Keratinocyte (primary cell): ENCODE measurements around the gene GOLGA8A. TPM values are rescaled to one million over a fixed set of nuclear protein-coding genes. Genes with fewer than 3 reads are reported as not detected.
"Not testable (repeated sequence)": the region's sequence is repeated elsewhere in the genome, so short reads cannot be mapped to it uniquely, and the experiment has no call there.

ENCODE experiments used
- DNase-seq: peaks from one replicate; pipeline ENCODE4 v3.0.0-alpha.2; 2011; ENCODE audit warnings: low read depth, missing footprints, low spot score
- FAIRE-seq: peaks from 2 replicates; lab custom pipeline; 2011; peaks lifted over from hg19 to GRCh38; lab: Jason Lieb, UNC
- H2AFZ ChIP-seq: 2 replicates; pipeline ENCODE4 v1.6.0; 2012; ENCODE audit warnings: low read length, control low read depth, inconsistent platforms; ENCODE audit not compliant: control insufficient read depth
- H3K27ac ChIP-seq: 2 replicates; pipeline ENCODE4 v1.5.1; 2011; ENCODE audit warnings: low read length; ENCODE audit not compliant: control insufficient read depth, insufficient read depth
- H3K27me3 ChIP-seq: 3 replicates; pipeline ENCODE4 v1.6.0; 2011; ENCODE audit warnings: low read length; ENCODE audit not compliant: control insufficient read depth, insufficient read depth; ENCODE audit errors: extremely low read depth
- H3K36me3 ChIP-seq, 2 experiments: 2 replicates in 1 of 2; 3 replicates in 1 of 2; pipeline ENCODE4 v1.5.1; 2011; ENCODE audit warnings: low read length in 2 of 2, mild to moderate bottlenecking in 1 of 2; ENCODE audit not compliant: control insufficient read depth in 2 of 2, insufficient read depth in 2 of 2; ENCODE audit errors: extremely low read depth in 1 of 2
- H3K4me1 ChIP-seq: 3 replicates; pipeline ENCODE4 v1.5.1; 2011; ENCODE audit warnings: low read length; ENCODE audit not compliant: control insufficient read depth, insufficient read depth; ENCODE audit errors: extremely low read depth
- H3K4me2 ChIP-seq: 3 replicates; pipeline ENCODE4 v1.6.0; 2011; ENCODE audit warnings: low read depth, low read length; ENCODE audit not compliant: control insufficient read depth, insufficient read depth; ENCODE audit errors: extremely low read depth
- H3K4me3 ChIP-seq, 3 experiments: fragments of 200-600 bp in 1 of 3; sonication (generic) in 1 of 3; 2 replicates in 2 of 3; 3 replicates in 1 of 3; pipeline ENCODE4 v1.5.1; 2011 to 2016; ENCODE audit warnings: low read length in 3 of 3, mild to moderate bottlenecking in 3 of 3, control low read depth in 2 of 3, inconsistent platforms in 1 of 3, low read depth in 1 of 3, mixed read lengths in 1 of 3, mixed run types in 1 of 3, moderate library complexity in 1 of 3; ENCODE audit not compliant: control insufficient read depth in 2 of 3, insufficient read depth in 2 of 3; ENCODE audit errors: extremely low read depth in 1 of 3
- H3K79me2 ChIP-seq: 2 replicates; pipeline ENCODE4 v1.6.0; 2012; ENCODE audit warnings: low read length; ENCODE audit not compliant: control insufficient read depth, insufficient read depth
- H3K9ac ChIP-seq: 3 replicates; pipeline ENCODE4 v1.6.0; 2011; ENCODE audit warnings: low read length; ENCODE audit not compliant: control insufficient read depth, insufficient read depth; ENCODE audit errors: extremely low read depth
- H3K9me1 ChIP-seq: 3 replicates; pipeline ENCODE4 v1.6.0; 2011; ENCODE audit warnings: low read length; ENCODE audit not compliant: control insufficient read depth, insufficient read depth; ENCODE audit errors: extremely low read depth
- H3K9me3 ChIP-seq: 2 replicates; pipeline ENCODE4 v1.5.1; 2012; ENCODE audit warnings: low read depth, low read length; ENCODE audit not compliant: control insufficient read depth
- H4K20me1 ChIP-seq: 3 replicates; pipeline ENCODE4 v1.6.0; 2011; ENCODE audit warnings: low read length; ENCODE audit not compliant: control insufficient read depth, insufficient read depth; ENCODE audit errors: extremely low read depth
- dilution Hi-C: fragments of 300-500 bp; cut with MboI; formaldehyde crosslinking; loops from one replicate; pipeline ENCODE4 v1.7.0; 2020; ENCODE audit warnings: low sequenced_read_pairs; ENCODE audit not compliant: extremely low pct_ligation_motif_present
- polyA plus RNA-seq, 5 experiments: library from polyadenylated mRNA; depleted of rRNA in 3 of 5; stranded (reverse) in 3 of 5; stranded (forward) in 1 of 5; unstranded in 1 of 5; fragments of >200 nt; gene quantifications; 1 replicate in 1 of 5; 2 replicates in 3 of 5; 3 replicates in 1 of 5; pipeline versions ENCODE4 v1.2.1 to v1.2.3, GENCODE V29; 2011 to 2012; ENCODE audit warnings: missing spikeins in 2 of 5, low read depth in 1 of 5, low replicate concordance in 1 of 5

The GOLGA8A gene
- polyA plus RNA-seq, 1 donor (not counting 4 experiments of a cell fraction or from before 2014, with no cell fraction given): 54.9 TPM

DNA sequence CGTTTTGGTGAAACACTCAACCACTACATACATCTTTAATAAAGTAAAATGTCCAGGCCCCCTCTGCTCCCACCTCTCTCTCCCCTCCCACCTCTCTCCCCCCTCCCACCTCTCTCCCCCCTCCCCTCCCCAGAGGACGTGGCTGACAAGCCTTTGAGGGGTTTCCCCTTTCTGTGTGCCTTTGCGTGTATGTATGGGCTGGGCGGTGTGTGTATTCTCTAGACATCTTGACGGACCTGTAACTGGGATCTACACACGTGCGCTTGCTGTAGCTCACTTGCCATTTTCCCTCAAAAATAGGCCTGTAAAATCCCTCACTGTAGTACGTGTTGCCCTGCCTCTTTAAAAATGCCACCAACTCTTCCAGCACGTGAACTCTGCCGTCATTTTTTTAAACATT lies 28.6 kb downstream of the GOLGA8A start:
- H3K27me3 ChIP-seq, H3K27ac ChIP-seq, H4K20me1 ChIP-seq, FAIRE-seq, H3K9ac ChIP-seq, H3K4me1 ChIP-seq, H3K36me3 ChIP-seq, H2AFZ ChIP-seq, H3K79me2 ChIP-seq, H3K9me1 ChIP-seq, dilution Hi-C loops, DNase-seq, H3K9me3 ChIP-seq, H3K4me3 ChIP-seq, H3K4me2 ChIP-seq: not testable (repeated sequence)

DNA sequence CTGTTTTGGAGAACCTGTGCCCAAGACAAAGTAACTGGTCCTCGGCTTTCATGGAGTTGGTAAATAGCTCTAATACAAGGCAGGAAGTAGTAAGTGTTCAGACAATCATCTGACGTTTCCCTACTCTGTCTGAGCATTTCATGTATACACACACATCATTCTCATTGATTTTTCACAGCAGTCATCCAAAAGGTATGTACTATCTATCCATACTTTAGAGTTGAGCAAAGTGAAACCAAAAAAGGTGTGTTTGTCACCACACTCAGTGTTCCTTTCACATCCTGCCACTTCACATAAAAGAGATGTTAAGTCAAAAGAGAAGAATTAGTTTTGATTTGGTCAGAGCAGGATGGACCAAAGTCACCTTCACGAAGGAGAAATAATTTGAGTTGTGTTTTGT lies 33.7 kb downstream of the GOLGA8A start:
- H3K36me3 ChIP-seq, FAIRE-seq, H4K20me1 ChIP-seq, H3K4me1 ChIP-seq, H3K4me2 ChIP-seq, H3K9me3 ChIP-seq, H3K79me2 ChIP-seq, H2AFZ ChIP-seq, H3K9ac ChIP-seq, H3K27me3 ChIP-seq, H3K27ac ChIP-seq, DNase-seq, H3K4me3 ChIP-seq, dilution Hi-C loops, H3K9me1 ChIP-seq: not testable (repeated sequence)

DNA sequence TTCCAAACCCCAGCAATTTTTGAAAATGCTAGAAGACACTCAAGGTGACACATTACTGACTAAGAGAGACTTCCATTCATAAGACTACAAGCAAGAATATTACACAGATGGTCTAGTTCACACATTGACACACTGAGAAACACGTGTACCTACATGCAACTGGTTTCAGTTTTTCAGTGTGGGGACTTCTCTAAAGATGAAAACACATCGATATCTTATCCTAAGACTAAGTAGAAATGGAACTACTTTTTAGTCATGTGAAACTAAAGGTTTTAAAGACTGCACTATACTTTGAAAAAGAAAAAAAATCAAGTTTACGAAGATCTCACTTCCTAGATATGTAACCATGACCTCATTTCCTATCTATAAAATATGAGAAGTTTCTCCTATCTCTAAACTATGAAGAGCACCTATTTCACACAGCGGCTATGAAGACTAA lies 34.4 kb downstream of the GOLGA8A start:
- H2AFZ ChIP-seq, H3K4me2 ChIP-seq, H3K4me3 ChIP-seq, H4K20me1 ChIP-seq, H3K27me3 ChIP-seq, H3K9me1 ChIP-seq, dilution Hi-C loops, H3K27ac ChIP-seq, H3K9ac ChIP-seq, H3K9me3 ChIP-seq, H3K36me3 ChIP-seq, H3K79me2 ChIP-seq, H3K4me1 ChIP-seq, FAIRE-seq, DNase-seq: not testable (repeated sequence)

DNA sequence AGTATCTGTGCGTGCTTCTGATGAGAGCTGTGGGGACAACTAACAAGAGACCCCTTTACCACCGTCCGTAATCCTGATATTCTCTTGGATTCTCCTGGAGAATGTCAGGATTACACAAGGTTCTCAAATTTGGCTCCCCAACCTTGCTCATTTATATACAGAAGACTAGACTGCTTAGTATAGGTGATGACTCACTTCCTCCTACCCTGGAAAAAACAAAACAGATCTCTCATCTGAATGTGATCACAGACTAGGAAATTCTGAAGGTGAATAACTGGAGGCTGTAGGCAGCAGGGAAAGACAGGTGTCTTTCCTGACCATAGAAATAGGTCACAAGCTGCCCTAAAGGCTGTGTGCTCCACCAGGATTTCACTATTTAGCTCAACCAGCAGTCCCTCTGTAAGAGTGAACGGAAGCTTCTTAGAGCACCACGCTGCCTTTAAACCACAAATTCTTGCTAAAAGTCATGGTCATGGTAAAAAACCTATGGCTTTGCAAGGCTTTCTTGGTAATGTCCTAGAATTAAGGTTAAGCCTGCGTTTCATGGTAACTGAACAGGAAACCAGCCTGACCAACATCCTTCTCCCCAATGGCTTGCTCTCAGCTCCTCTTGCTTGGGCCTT lies 39.9 kb downstream of the GOLGA8A start:
- H3K27me3 ChIP-seq, H3K27ac ChIP-seq, H4K20me1 ChIP-seq, H3K9me3 ChIP-seq, H3K9ac ChIP-seq, H3K4me1 ChIP-seq, DNase-seq, H3K4me2 ChIP-seq, H2AFZ ChIP-seq, dilution Hi-C loops, H3K79me2 ChIP-seq, H3K4me3 ChIP-seq, H3K9me1 ChIP-seq, H3K36me3 ChIP-seq: not testable (repeated sequence)
- peak; percentile 86 for FAIRE-seq

DNA sequence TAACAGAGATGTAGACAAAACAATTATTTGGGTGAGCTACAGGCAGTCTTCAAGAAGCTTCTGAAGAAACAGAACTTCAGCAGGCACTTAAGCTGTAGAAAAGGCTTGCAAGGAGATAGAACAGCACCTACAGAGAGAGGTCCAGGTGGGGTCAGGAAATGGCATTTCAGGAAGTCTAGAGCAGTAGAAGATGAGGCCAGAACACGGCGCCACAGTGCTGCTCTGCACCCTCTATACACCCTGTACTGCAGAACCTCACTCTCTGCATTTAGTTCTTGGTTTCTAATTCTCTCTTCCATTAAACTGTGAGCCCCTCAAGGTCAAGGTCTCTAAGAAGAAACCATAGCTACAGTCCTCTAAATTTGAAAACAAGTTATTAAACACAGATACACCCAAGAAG lies 44.6 kb downstream of the GOLGA8A start:
- H3K36me3 ChIP-seq, H3K4me3 ChIP-seq, H3K27ac ChIP-seq, H3K27me3 ChIP-seq, H3K79me2 ChIP-seq, H3K9ac ChIP-seq, H3K9me3 ChIP-seq, FAIRE-seq, DNase-seq, H2AFZ ChIP-seq, H3K9me1 ChIP-seq, H3K4me2 ChIP-seq, H4K20me1 ChIP-seq, H3K4me1 ChIP-seq, dilution Hi-C loops: not testable (repeated sequence)
